HEK293T (cell line): ENCODE measurements around the gene PXMP2.

Experiments used
- BHLHE40 ChIP-seq: fragments of 450-650 bp; IDR thresholded peaks from 2 replicates; pipeline ENCODE4 v1.6.1; 2016; ENCODE audit warnings: mild to moderate bottlenecking, moderate library complexity, borderline replicate concordance
- SP1 ChIP-seq: fragments of 450-650 bp; IDR thresholded peaks from 2 replicates; pipeline ENCODE4 v1.6.1; 2017
- SUZ12 ChIP-seq: fragments of 450-650 bp; IDR thresholded peaks from 2 replicates; pipeline ENCODE4 v1.6.1; 2016; ENCODE audit warnings: mild to moderate bottlenecking
- TARDBP ChIP-seq: fragments of 450-650 bp; IDR thresholded peaks from 2 replicates; pipeline ENCODE4 v1.6.1; 2016

GRCh38 chr12:132707241-132707640 lies 19.9 kb downstream of the PXMP2 start:
- TF ChIP-seq TARDBP (no peak), SP1 (no peak), SUZ12 (no peak), BHLHE40 (no peak)
